Measurements from ENCODE around the gene DSG3. TPM values are rescaled to one million over a fixed set of nuclear protein-coding genes. Genes with fewer than 3 reads are reported as not detected.
"Not testable (repeated sequence)": the region's sequence is repeated elsewhere in the genome, so short reads cannot be mapped to it uniquely, and the experiment has no call there.

Gene DSG3
- total RNA-seq, 1 donor from 2014 or later: 1.1 TPM

GRCh38 chr18:31490387-31490786, 42.8 kb downstream of the DSG3 start:
- H3K4me3 Mint-ChIP-seq: no peak overlapping the region
- H3K27me3 Mint-ChIP-seq: no peaks in the 10 kb centered on the region
- H3K4me1 Mint-ChIP-seq (ENCODE audit: unreplicated experiment): peaks cover 12% of the 10 kb centered on the region
- DNase-seq (ENCODE audit: extremely low spot score, unreplicated experiment): no peak
- no peaks in the 10 kb centered on the region for H3K36me3 Mint-ChIP-seq
- TF ChIP-seq, protein P1, sequence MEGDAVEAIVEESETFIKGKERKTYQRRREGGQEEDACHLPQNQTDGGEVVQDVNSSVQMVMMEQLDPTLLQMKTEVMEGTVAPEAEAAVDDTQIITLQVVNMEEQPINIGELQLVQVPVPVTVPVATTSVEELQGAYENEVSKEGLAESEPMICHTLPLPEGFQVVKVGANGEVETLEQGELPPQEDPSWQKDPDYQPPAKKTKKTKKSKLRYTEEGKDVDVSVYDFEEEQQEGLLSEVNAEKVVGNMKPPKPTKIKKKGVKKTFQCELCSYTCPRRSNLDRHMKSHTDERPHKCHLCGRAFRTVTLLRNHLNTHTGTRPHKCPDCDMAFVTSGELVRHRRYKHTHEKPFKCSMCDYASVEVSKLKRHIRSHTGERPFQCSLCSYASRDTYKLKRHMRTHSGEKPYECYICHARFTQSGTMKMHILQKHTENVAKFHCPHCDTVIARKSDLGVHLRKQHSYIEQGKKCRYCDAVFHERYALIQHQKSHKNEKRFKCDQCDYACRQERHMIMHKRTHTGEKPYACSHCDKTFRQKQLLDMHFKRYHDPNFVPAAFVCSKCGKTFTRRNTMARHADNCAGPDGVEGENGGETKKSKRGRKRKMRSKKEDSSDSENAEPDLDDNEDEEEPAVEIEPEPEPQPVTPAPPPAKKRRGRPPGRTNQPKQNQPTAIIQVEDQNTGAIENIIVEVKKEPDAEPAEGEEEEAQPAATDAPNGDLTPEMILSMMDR (conservative IDR thresholded peaks at IDR 0.05): no peak
- peak overlapping the region; percentile 62 for H3K27ac Mint-ChIP-seq
- H3K9me3 Mint-ChIP-seq: peaks cover 6% of the 10 kb centered on the region

- H3K27me3 Mint-ChIP-seq: no peaks in the 10 kb centered on the region
- H3K9me3 Mint-ChIP-seq: peaks cover 6% of the 10 kb centered on the region
- H3K27ac Mint-ChIP-seq: peak overlapping the region; percentile 62
- no peaks in the 10 kb centered on the region for H3K36me3 Mint-ChIP-seq
- H3K4me1 Mint-ChIP-seq (ENCODE audit: unreplicated experiment): peaks cover 12% of the 10 kb centered on the region
- no peak for DNase-seq (ENCODE audit: extremely low spot score, unreplicated experiment)
- no peak overlapping the region for H3K4me3 Mint-ChIP-seq
- TF ChIP-seq, protein P1 (conservative IDR thresholded peaks at IDR 0.05): no peak
Measured at GRCh38 chr18:31490833-31491232, 43.3 kb downstream of the DSG3 start.

DNA sequence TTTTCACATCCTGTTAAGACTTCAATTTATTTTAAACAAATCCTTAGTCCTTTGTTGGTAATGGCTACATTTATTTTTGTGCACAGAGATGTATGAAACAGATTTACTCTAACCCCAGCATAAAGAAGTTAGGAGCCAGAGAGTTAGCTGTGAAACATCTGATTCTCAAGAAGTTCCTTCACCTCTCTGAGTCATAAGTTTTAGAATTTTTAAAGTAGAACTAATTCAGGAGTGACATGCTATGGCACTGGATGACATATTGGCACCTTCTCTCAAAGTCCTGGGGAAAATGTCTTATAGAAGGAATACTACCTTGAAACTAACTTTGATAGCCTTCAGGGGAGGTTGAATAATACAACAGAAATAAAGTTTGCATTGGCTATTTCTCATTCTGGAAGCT, 44.0 kb downstream of the DSG3 start:
- Mint-ChIP-seq H3K4me3 (no peak overlapping the region), H3K27me3 (no peaks in the 10 kb centered on the region), H3K4me1 (ENCODE audit: unreplicated experiment) (peaks cover 5% of the 10 kb centered on the region), H3K27ac (peak overlapping the region; percentile 22), H3K36me3 (no peaks in the 10 kb centered on the region), H3K9me3 (peaks cover 6% of the 10 kb centered on the region)
- DNase-seq (ENCODE audit: extremely low spot score, unreplicated experiment): no peak
- TF ChIP-seq, protein P1 (conservative IDR thresholded peaks at IDR 0.05): no peak

GRCh38 chr18:31492671-31493070, 45.1 kb downstream of the DSG3 start:
- Mint-ChIP-seq H3K4me3 (no peak overlapping the region), H3K27me3 (no peaks in the 10 kb centered on the region), H3K4me1 (ENCODE audit: unreplicated experiment) (no peaks in the 10 kb centered on the region), H3K36me3 (no peaks in the 10 kb centered on the region), H3K27ac (no peak overlapping the region), H3K9me3 (peaks cover 6% of the 10 kb centered on the region)
- TF ChIP-seq, protein P1 (conservative IDR thresholded peaks at IDR 0.05): no peak
- DNase-seq (ENCODE audit: extremely low spot score, unreplicated experiment): no peak

GRCh38 chr18:31493171-31493570, 45.6 kb downstream of the DSG3 start:
- Mint-ChIP-seq H3K27ac (no peak overlapping the region), H3K27me3 (no peaks in the 10 kb centered on the region), H3K4me3 (no peak overlapping the region), H3K36me3 (no peaks in the 10 kb centered on the region), H3K9me3 (peaks cover 6% of the 10 kb centered on the region), H3K4me1 (ENCODE audit: unreplicated experiment) (no peaks in the 10 kb centered on the region)
- no peak for DNase-seq (ENCODE audit: extremely low spot score, unreplicated experiment)
- TF ChIP-seq, protein P1 (conservative IDR thresholded peaks at IDR 0.05): no peak

GRCh38 chr18:31493941-31494340, 46.4 kb downstream of the DSG3 start:
- H3K4me1 Mint-ChIP-seq (ENCODE audit: unreplicated experiment): peaks cover 1% of the 10 kb centered on the region
- peaks cover under 1% of the 10 kb centered on the region for H3K36me3 Mint-ChIP-seq
- TF ChIP-seq, protein P1 (conservative IDR thresholded peaks at IDR 0.05): no peak
- DNase-seq (ENCODE audit: extremely low spot score, unreplicated experiment): no peak
- peak overlapping the region; percentile 73 for H3K27ac Mint-ChIP-seq
- peaks cover 6% of the 10 kb centered on the region for H3K9me3 Mint-ChIP-seq
- no peak overlapping the region for H3K4me3 Mint-ChIP-seq
- H3K27me3 Mint-ChIP-seq: no peaks in the 10 kb centered on the region

DNA sequence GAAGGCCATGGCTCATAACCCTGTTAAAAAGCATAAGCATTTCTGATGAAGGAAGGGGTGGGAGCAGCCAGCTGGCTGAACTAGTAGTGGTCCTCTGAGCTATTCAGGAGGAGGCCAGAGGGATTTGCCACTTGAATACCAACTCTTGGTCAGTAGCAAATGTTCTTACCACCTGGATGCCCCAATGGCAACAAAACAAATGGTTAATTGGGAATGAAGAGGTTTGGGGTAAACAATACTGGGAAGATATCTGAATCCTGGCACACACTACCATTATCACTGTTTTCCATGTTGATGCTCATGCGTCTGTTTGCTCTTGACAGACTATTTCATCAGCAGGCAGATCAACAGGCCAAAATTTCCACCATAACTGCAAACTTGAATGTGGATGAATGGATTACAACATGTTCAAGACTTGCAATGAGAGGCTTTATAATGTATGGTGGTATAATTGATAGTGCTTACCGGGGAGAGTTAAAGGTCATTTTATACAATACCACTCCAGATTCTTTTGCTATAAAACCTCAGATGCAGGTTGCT, 47.2 kb downstream of the DSG3 start:
- not testable (repeated sequence) for H3K27ac Mint-ChIP-seq; H3K4me1 Mint-ChIP-seq (ENCODE audit: unreplicated experiment); H3K27me3 Mint-ChIP-seq; H3K9me3 Mint-ChIP-seq; H3K36me3 Mint-ChIP-seq; DNase-seq (ENCODE audit: extremely low spot score, unreplicated experiment); H3K4me3 Mint-ChIP-seq
